Measurements from ENCODE around the gene PRL. TPM values are rescaled to one million over a fixed set of nuclear protein-coding genes. Genes with fewer than 3 reads are reported as not detected.

PRL gene
- total RNA-seq, 1 experiment from 2014 or later: not detected

DNA sequence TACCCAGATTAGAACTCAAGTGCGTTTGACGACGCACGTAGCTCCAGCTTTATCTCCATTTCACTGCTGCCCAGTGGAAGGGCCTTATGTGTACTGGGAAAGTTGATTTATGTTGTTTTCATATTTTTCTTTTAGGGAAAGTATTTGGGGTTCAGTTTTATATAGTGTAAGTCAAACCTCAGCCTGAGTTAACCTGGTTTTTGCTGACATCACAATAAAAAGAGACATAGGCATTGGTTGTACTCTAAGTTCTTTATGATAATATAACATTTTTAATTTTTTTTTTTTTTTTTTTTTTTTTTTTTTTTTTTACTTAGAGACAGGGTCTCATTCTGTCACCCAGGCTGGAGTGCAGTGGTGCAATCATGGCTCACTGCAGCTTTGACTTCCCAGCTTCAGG is 34.1 kb upstream of the PRL start:
- H4K91ac ChIP-seq (ENCODE audit: insufficient read length, low read depth, low read length): no peak overlapping the region
- no peak overlapping the region for H2BK20ac ChIP-seq (ENCODE audit: low read depth, low read length, poor library complexity, severe bottlenecking)
- peaks cover 2% of the 10 kb centered on the region; the same call in 1 of the 2 replicates for H3K4me1 ChIP-seq (ENCODE audit: insufficient read depth, low read length)
- no peak overlapping the region for H2BK120ac ChIP-seq (ENCODE audit: low read depth, low read length, poor library complexity, severe bottlenecking)
- no peaks in the 10 kb centered on the region for H3K79me2 ChIP-seq (ENCODE audit: insufficient read depth, low read length)
- Mint-ChIP-seq H3K4me1 (peaks cover 10% of the 10 kb centered on the region in 2 experiments), H3K9me3 (no peaks in the 10 kb centered on the region), H3K4me3 (no peak overlapping the region), H3K36me3 (ENCODE audit: insufficient read depth in 1 of 3, low read depth in 3 of 3) (no peaks in the 10 kb centered on the region; a peak in 1 of 7 replicates), H3K27ac (no peak overlapping the region), H3K27me3 (ENCODE audit: low read depth) (no peaks in the 10 kb centered on the region)
- H3K79me1 ChIP-seq (ENCODE audit: insufficient read depth, low read depth, low read length, poor library complexity, severe bottlenecking): no peaks in the 10 kb centered on the region
- WGBS (ENCODE audit: extremely low coverage, insufficient read length, low lambda C conversion rate): no CpG with 5 or more reads among the region's 4 CpGs
- TF ChIP-seq, protein P1, sequence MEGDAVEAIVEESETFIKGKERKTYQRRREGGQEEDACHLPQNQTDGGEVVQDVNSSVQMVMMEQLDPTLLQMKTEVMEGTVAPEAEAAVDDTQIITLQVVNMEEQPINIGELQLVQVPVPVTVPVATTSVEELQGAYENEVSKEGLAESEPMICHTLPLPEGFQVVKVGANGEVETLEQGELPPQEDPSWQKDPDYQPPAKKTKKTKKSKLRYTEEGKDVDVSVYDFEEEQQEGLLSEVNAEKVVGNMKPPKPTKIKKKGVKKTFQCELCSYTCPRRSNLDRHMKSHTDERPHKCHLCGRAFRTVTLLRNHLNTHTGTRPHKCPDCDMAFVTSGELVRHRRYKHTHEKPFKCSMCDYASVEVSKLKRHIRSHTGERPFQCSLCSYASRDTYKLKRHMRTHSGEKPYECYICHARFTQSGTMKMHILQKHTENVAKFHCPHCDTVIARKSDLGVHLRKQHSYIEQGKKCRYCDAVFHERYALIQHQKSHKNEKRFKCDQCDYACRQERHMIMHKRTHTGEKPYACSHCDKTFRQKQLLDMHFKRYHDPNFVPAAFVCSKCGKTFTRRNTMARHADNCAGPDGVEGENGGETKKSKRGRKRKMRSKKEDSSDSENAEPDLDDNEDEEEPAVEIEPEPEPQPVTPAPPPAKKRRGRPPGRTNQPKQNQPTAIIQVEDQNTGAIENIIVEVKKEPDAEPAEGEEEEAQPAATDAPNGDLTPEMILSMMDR (conservative IDR thresholded peaks at IDR 0.05): no peak
- no peak overlapping the region for H3K9ac ChIP-seq (ENCODE audit: extremely low read depth, insufficient read length, low read length)
- no peak overlapping the region for H3K4me2 ChIP-seq (ENCODE audit: insufficient read depth, insufficient read length, low read length)
- no peak overlapping the region for H4K8ac ChIP-seq (replicated peaks; ENCODE audit: insufficient read length, low read depth, low read length)
- H3K18ac ChIP-seq (ENCODE audit: insufficient read length, low read depth, low read length): no peak overlapping the region
- H2BK15ac ChIP-seq (ENCODE audit: low read depth, low read length): no peak overlapping the region
- no peak overlapping the region for H2BK12ac ChIP-seq (ENCODE audit: insufficient read length, low read depth, low read length)
- no peak overlapping the region for H3K27ac ChIP-seq (ENCODE audit: insufficient read length, low read depth, low read length)
- H3K4ac ChIP-seq (ENCODE audit: low read depth, low read length): no peak overlapping the region
- H2AFZ ChIP-seq (ENCODE audit: low read length): no peak overlapping the region
- H3K27me3 ChIP-seq (ENCODE audit: insufficient read depth, low read length): no peaks in the 10 kb centered on the region
- H4K20me1 ChIP-seq (ENCODE audit: control insufficient read depth, insufficient read depth, insufficient read length): no peaks in the 10 kb centered on the region
- DNase-seq: no peak
- H3K14ac ChIP-seq (ENCODE audit: insufficient read depth, low read length): no peak overlapping the region
- H2AK5ac ChIP-seq (ENCODE audit: insufficient read length, low read length): no peak overlapping the region
- H4K5ac ChIP-seq (ENCODE audit: insufficient read length, low read depth, low read length): no peak overlapping the region
- no peak overlapping the region for H3K56ac ChIP-seq (ENCODE audit: insufficient read length, low read depth, low read length)
- no peaks in the 10 kb centered on the region for H3K23me2 ChIP-seq (ENCODE audit: insufficient read length, low read depth, low read length, poor library complexity, severe bottlenecking)
- no peaks in the 10 kb centered on the region for H3K9me3 ChIP-seq (ENCODE audit: control insufficient read depth, low read depth, low read length)
- H3T11ph ChIP-seq (ENCODE audit: low read length): no peak overlapping the region
- no peak overlapping the region for H3K23ac ChIP-seq (ENCODE audit: insufficient read length, low read depth, low read length)
- H2BK5ac ChIP-seq (ENCODE audit: insufficient read length, low read length): no peak overlapping the region

All from H9 (cell line).